Uterus (tissue), 4 donors: Measurements from ENCODE around the gene MUC12. TPM values are rescaled to one million over a fixed set of nuclear protein-coding genes. Genes with fewer than 3 reads are reported as not detected.
"Not testable (repeated sequence)": the region's sequence is repeated elsewhere in the genome, so short reads cannot be mapped to it uniquely, and the experiment has no call there.

Experiments used
- DNase-seq, 2 donors: peaks; one replicate each; pipeline ENCODE4 v3.0.0-alpha.2; 2019 to 2020
- H3K27ac ChIP-seq, 2 donors: fragments of 200-600 bp; sonication (generic); 1 replicate in 1 of 2; 2 replicates in 1 of 2; pipeline ENCODE4 v1.5.1; 2016 to 2018
- H3K27me3 ChIP-seq, 2 donors: fragments of 200-600 bp; sonication (generic); one replicate each; pipeline ENCODE4 v1.5.1; 2018 to 2019; ENCODE audit warnings: control low read depth in 1 of 2
- H3K36me3 ChIP-seq, 2 donors: fragments of 200-600 bp; sonication (generic); one replicate each; pipeline ENCODE4 v1.5.1; 2019; ENCODE audit warnings: control low read depth in 1 of 2
- H3K4me1 ChIP-seq, 2 donors: fragments of 200-600 bp; sonication (generic); one replicate each; pipeline ENCODE4 v1.5.1; 2018 to 2019; ENCODE audit warnings: control low read depth in 1 of 2
- H3K4me3 ChIP-seq, 2 donors: fragments of 200-600 bp; sonication (generic); 1 replicate in 1 of 2; 2 replicates in 1 of 2; pipeline ENCODE4 v1.5.1; 2018 to 2019; ENCODE audit warnings: mild to moderate bottlenecking in 1 of 2
- H3K9me3 ChIP-seq, 2 donors: fragments of 200-600 bp; sonication (generic); one replicate each; pipeline ENCODE4 v1.5.1; 2019; ENCODE audit warnings: control low read depth in 1 of 2
- CTCF ChIP-seq, 4 experiments: fragments of 200-600 bp in 2 of 4; fragments of 450-650 bp in 2 of 4; sonication (generic) in 2 of 4; IDR thresholded peaks; one replicate each; pipeline ENCODE4 v1.5.1; 2016 to 2019; ENCODE audit warnings: antibody characterized with exemption in 4 of 4, mild to moderate bottlenecking in 2 of 4, moderate library complexity in 1 of 4
- POLR2A ChIP-seq, 2 donors: fragments of 450-650 bp; IDR thresholded peaks; one replicate each; pipeline ENCODE4 v1.6.1; 2016; ENCODE audit warnings: antibody characterized with exemption in 2 of 2, mild to moderate bottlenecking in 1 of 2, moderate library complexity in 1 of 2
- intact Hi-C: fragments of 100-400 bp; cut with DNase I; formaldehyde crosslinking; loops from one replicate; pipeline ENCODE4 v1.15.1; 2023; ENCODE audit warnings: low total_unique reads
- total RNA-seq, 4 donors: library from RNA; depleted of rRNA in 3 of 4; stranded (reverse); fragments of >200 nt in 3 of 4; gene quantifications; one replicate each; pipeline versions ENCODE4 v1.1.0 to v1.2.4, GENCODE V29; 2014 to 2023
- donor health status: DM: yes; HTN: yes; CAD: no.

The MUC12 gene
- total RNA-seq, 4 donors from 2014 or later, result 0.03 to 14.9 (median 0.29) TPM; not detected in 1

- no peak for TF ChIP-seq POLR2A (IDR thresholded peaks at IDR 0.05)
- no peak for TF ChIP-seq CTCF (IDR thresholded peaks at IDR 0.05)
These were observed 35.6 kb upstream of the MUC12 start for GRCh38 chr7:100933734-100934133.

GRCh38 chr7:100935381-100935780, 34.0 kb upstream of the MUC12 start:
- H3K4me1 ChIP-seq, DNase-seq, H3K36me3 ChIP-seq, H3K4me3 ChIP-seq, intact Hi-C loops, H3K27me3 ChIP-seq, H3K27ac ChIP-seq, H3K9me3 ChIP-seq: not testable (repeated sequence)

More at GRCh38 chr7:100933734-100934133, 35.6 kb upstream of the MUC12 start:
- no peaks in the 10 kb centered on the region for H3K9me3 ChIP-seq
- no peaks in the 10 kb centered on the region for H3K36me3 ChIP-seq
- intact Hi-C loops, result no loop called here
- no peaks in the 10 kb centered on the region for H3K27me3 ChIP-seq
- no peak overlapping the region for H3K4me3 ChIP-seq
- H3K4me1 ChIP-seq, result no peaks in the 10 kb centered on the region
- no peak overlapping the region for H3K27ac ChIP-seq
- DNase-seq, result no peak

GRCh38 chr7:100936167-100936566, 33.2 kb upstream of the MUC12 start:
- DNase-seq, H3K9me3 ChIP-seq, H3K4me3 ChIP-seq, H3K36me3 ChIP-seq, intact Hi-C loops, H3K27me3 ChIP-seq, H3K27ac ChIP-seq, H3K4me1 ChIP-seq: not testable (repeated sequence)

- no peaks in the 10 kb centered on the region for H3K9me3 ChIP-seq
- DNase-seq, result no peak
- no peaks in the 10 kb centered on the region for H3K36me3 ChIP-seq
- no peak overlapping the region for H3K4me3 ChIP-seq
- H3K27me3 ChIP-seq, result no peaks in the 10 kb centered on the region
- peak overlapping the region in 1 of 2 donors; percentile 32 for H3K27ac ChIP-seq
- TF ChIP-seq CTCF (IDR thresholded peaks at IDR 0.05), result no peak
- no peak for TF ChIP-seq POLR2A (IDR thresholded peaks at IDR 0.05)
- intact Hi-C loops, result no loop called here
- no peaks in the 10 kb centered on the region for H3K4me1 ChIP-seq
These were observed 27.2 kb upstream of the MUC12 start for GRCh38 chr7:100942045-100942774.

GRCh38 chr7:100943693-100944092, 25.7 kb upstream of the MUC12 start:
- no peak for DNase-seq
- Histone ChIP-seq H3K9me3 (no peaks in the 10 kb centered on the region), H3K4me3 (no peak overlapping the region), H3K27me3 (no peaks in the 10 kb centered on the region), H3K4me1 (no peaks in the 10 kb centered on the region), H3K36me3 (no peaks in the 10 kb centered on the region), H3K27ac (no peak overlapping the region)
- TF ChIP-seq CTCF (IDR thresholded peaks at IDR 0.05), result no peak
- TF ChIP-seq POLR2A (IDR thresholded peaks at IDR 0.05), result no peak
- intact Hi-C loops, result no loop called here

- DNase-seq, result no peak
- no peak overlapping the region for H3K27ac ChIP-seq
- H3K27me3 ChIP-seq, result no peaks in the 10 kb centered on the region
- intact Hi-C loops, result no loop called here
- TF ChIP-seq POLR2A (IDR thresholded peaks at IDR 0.05) (no peak), CTCF (IDR thresholded peaks at IDR 0.05) (no peak)
- H3K9me3 ChIP-seq, result no peaks in the 10 kb centered on the region
- no peaks in the 10 kb centered on the region for H3K36me3 ChIP-seq
- no peaks in the 10 kb centered on the region for H3K4me1 ChIP-seq
- H3K4me3 ChIP-seq, result no peak overlapping the region
These were observed 25.2 kb upstream of the MUC12 start for GRCh38 chr7:100944138-100944537.
